ENCODE data around the gene DAAM2.

- TF ChIP-seq POLR2A (IDR thresholded peaks at IDR 0.05; ENCODE audit: control extremely low read depth in 1 of 2, low read depth in 2 of 2, low read length in 2 of 2) (no peak), CTCF (IDR thresholded peaks at IDR 0.05; ENCODE audit: control extremely low read depth in 1 of 3, insufficient read depth in 1 of 3, low read depth in 1 of 3, low read length in 3 of 3) (no peak), SUZ12 (IDR thresholded peaks at IDR 0.05; ENCODE audit: low read length) (no peak), MAX (IDR thresholded peaks at IDR 0.05) (no peak), CBX5 (IDR thresholded peaks at IDR 0.05; ENCODE audit: low read depth, low read length) (no peak)
Measured at GRCh38 chr6:39847221-39847620, 55.0 kb downstream of the DAAM2 start.
